HepG2 (cell line): ENCODE data around the gene ZNF669. TPM values are rescaled to one million over a fixed set of nuclear protein-coding genes. Genes with fewer than 3 reads are reported as not detected.
A peak's percentile ranks its signal among the peaks of the same experiment; 100 is the strongest.

Source experiments
- ATAC-seq: fragments of 200-7000 bp; cut with Tn5 transposase; 3 replicates; pipeline ENCODE4 v1.9.1; 2020; ENCODE audit warnings: mild to moderate bottlenecking, moderate library complexity
- BruUV-seq: library from RNA; stranded (reverse); fragments of 400-500 nt; replicated peaks from 2 replicates; lab custom pipeline; 2021; lab: Mats Ljungman, UMichigan
- CTCF ChIA-PET: fragments of 300-600 bp; formaldehyde crosslinking; extraction: SDS; loops from one replicate; lab custom pipeline; 2021; ENCODE audit warnings: low total read pairs, inconsistent platforms, low intra/inter-chr PET ratio; lab: Yijun Ruan, JAX
- POLR2A ChIA-PET: fragments of 350-600 bp; sonication (Branson Sonifier 250); formaldehyde crosslinking; loops from one replicate; lab custom pipeline; 2020; ENCODE audit warnings: antibody characterized with exemption, inconsistent platforms; lab: Yijun Ruan, JAX
- DNase-seq: peaks from one replicate; pipeline ENCODE4 v3.0.0-alpha.2; 2015; ENCODE audit warnings: low spot score
- FAIRE-seq: peaks from 3 replicates; lab custom pipeline; 2011; peaks lifted over from hg19 to GRCh38; lab: Jason Lieb, UNC
- H2AFZ ChIP-seq: one replicate; pipeline ENCODE4 v1.6.1; 2011; ENCODE audit warnings: low read length, inconsistent platforms
- H3K27ac ChIP-seq: fragments of 300-600 bp; 3 replicates; pipeline ENCODE4 v1.8.0; 2011; ENCODE audit warnings: mixed run types, mild to moderate bottlenecking, mixed read lengths, low read length, inconsistent platforms; ENCODE audit not compliant: insufficient read depth; ENCODE audit errors: extremely low read length
- H3K27me3 ChIP-seq, 2 experiments: fragments of 200-600 bp in 1 of 2; 2 replicates in 1 of 2; 3 replicates in 1 of 2; pipeline versions ENCODE4 v1.6.0 to v1.8.0; 2011; ENCODE audit warnings: low read length in 2 of 2, mild to moderate bottlenecking in 2 of 2, moderate library complexity in 2 of 2, inconsistent platforms in 1 of 2; ENCODE audit not compliant: insufficient read depth in 2 of 2, control insufficient read depth in 1 of 2
- H3K36me3 ChIP-seq, 2 experiments: fragments of 200-600 bp in 1 of 2; replicated peaks in 1 of 2; 2 replicates in 1 of 2; 3 replicates in 1 of 2; pipeline versions ENCODE4 v1.5.1 to v1.8.0; 2011; ENCODE audit warnings: low read length in 2 of 2, inconsistent platforms in 1 of 2; ENCODE audit not compliant: insufficient read depth in 2 of 2, control insufficient read depth in 1 of 2
- H3K4me1 ChIP-seq: 2 replicates; pipeline ENCODE4 v1.5.1; 2012; ENCODE audit warnings: low read length, inconsistent platforms; ENCODE audit not compliant: insufficient read depth
- H3K4me2 ChIP-seq: 2 replicates; pipeline ENCODE4 v1.6.0; 2011; ENCODE audit warnings: low read depth, low read length, inconsistent platforms
- H3K4me3 ChIP-seq, 3 experiments: fragments of 200-600 bp in 1 of 3; sonication (generic), shearing (Covaris generic) in 1 of 3; replicated peaks in 1 of 3; 2 replicates each; pipeline ENCODE4 v1.5.1; 2011 to 2016; ENCODE audit warnings: low read length in 3 of 3, inconsistent platforms in 2 of 3, low read depth in 2 of 3, mild to moderate bottlenecking in 2 of 3, control low read depth in 1 of 3, mixed read lengths in 1 of 3; ENCODE audit not compliant: insufficient read depth in 1 of 3
- H3K79me2 ChIP-seq: one replicate; pipeline ENCODE4 v1.6.1; 2011; ENCODE audit warnings: low read length, inconsistent platforms; ENCODE audit not compliant: insufficient read depth
- H3K9ac ChIP-seq: 2 replicates; pipeline ENCODE4 v1.6.0; 2011; ENCODE audit warnings: mild to moderate bottlenecking, low read depth, low read length, inconsistent platforms; ENCODE audit not compliant: insufficient read depth
- H3K9me3 ChIP-seq: 2 replicates; pipeline ENCODE4 v1.5.1; 2012; ENCODE audit warnings: mild to moderate bottlenecking, low read length
- H4K20me1 ChIP-seq: 2 replicates; pipeline ENCODE4 v1.6.0; 2011; ENCODE audit warnings: inconsistent platforms, mild to moderate bottlenecking, low read length, moderate library complexity; ENCODE audit not compliant: insufficient read depth
- GATA4 ChIP-seq: sonication (generic); IDR thresholded peaks from 2 replicates; pipeline ENCODE4 v1.6.1; 2016; ENCODE audit warnings: antibody characterized with exemption, low read depth, borderline replicate concordance
- MBNL3 ChIP-seq: fragments of 250-450 bp; sonication (Bioruptor Pico); conservative IDR thresholded peaks from 2 replicates; pipeline ENCODE4 v1.8.0; 2022; ENCODE audit warnings: mild to moderate bottlenecking, inconsistent platforms
- MYC ChIP-seq: sonication (generic); formaldehyde crosslinking; IDR thresholded peaks from 2 replicates; pipeline ENCODE4 v1.9.0; 2021; ENCODE audit warnings: missing genetic modification reagents, borderline replicate concordance
- RFX1 ChIP-seq: fragments of 450-650 bp; IDR thresholded peaks from 2 replicates; pipeline ENCODE4 v1.6.1; 2017
- SALL1 ChIP-seq: sonication (generic); formaldehyde crosslinking; IDR thresholded peaks from 2 replicates; pipeline ENCODE4 v1.8.0; 2022; ENCODE audit warnings: mild to moderate bottlenecking, missing genetic modification reagents
- SMYD3 ChIP-seq: sonication (generic); formaldehyde crosslinking; IDR thresholded peaks from 2 replicates; pipeline ENCODE4 v1.8.1; 2023; ENCODE audit warnings: mild to moderate bottlenecking, missing genetic modification reagents
- ZMAT3 ChIP-seq: sonication (generic); formaldehyde crosslinking; conservative IDR thresholded peaks from 2 replicates; pipeline ENCODE4 v1.7.0; 2021; ENCODE audit warnings: missing genetic modification reagents
- ZNF431 ChIP-seq: sonication (generic); formaldehyde crosslinking; IDR thresholded peaks from 2 replicates; pipeline ENCODE4 v1.9.0; 2022; ENCODE audit warnings: missing genetic modification reagents, low read depth, mild to moderate bottlenecking, borderline replicate concordance
- ZNF44 ChIP-seq: sonication (generic); formaldehyde crosslinking; IDR thresholded peaks from 2 replicates; pipeline ENCODE4 v1.5.1; 2020; ENCODE audit warnings: mild to moderate bottlenecking, missing genetic modification reagents
- ZNF607 ChIP-seq: sonication (generic); formaldehyde crosslinking; IDR thresholded peaks from 2 replicates; pipeline ENCODE4 v1.5.1; 2020; ENCODE audit warnings: missing genetic modification reagents, mild to moderate bottlenecking, borderline replicate concordance
- ZNF841 ChIP-seq: sonication (generic); formaldehyde crosslinking; IDR thresholded peaks from 2 replicates; pipeline ENCODE4 v1.8.1; 2023; ENCODE audit warnings: missing genetic modification reagents, borderline replicate concordance
- ZSCAN30 ChIP-seq: sonication (generic); formaldehyde crosslinking; IDR thresholded peaks from 2 replicates; pipeline ENCODE4 v1.5.0; 2020; ENCODE audit warnings: mild to moderate bottlenecking, missing genetic modification reagents
- WGBS: methylation state at CpG from one replicate; pipeline ENCODE4 v1.1.6; 2017; ENCODE audit warnings: low lambda C conversion rate; 5-methylcytosine and 5-hydroxymethylcytosine counted together
- in situ Hi-C: cut with HindIII; loops from 2 replicates; pipeline ENCODE4 v1.10.0; 2017; ENCODE audit warnings: low pct_unique_long_range_greater_than_20kb; ENCODE audit not compliant: extremely low pct_ligation_motif_present
- intact Hi-C: fragments of 100-400 bp; cut with micrococcal nuclease; formaldehyde crosslinking; loops from one replicate; pipeline ENCODE4 v1.10.0; 2022; ENCODE audit not compliant: unreplicated experiment
- polyA plus RNA-seq, 8 experiments: library from polyadenylated mRNA; depleted of rRNA in 3 of 8; stranded (reverse) in 7 of 8; unstranded in 1 of 8; fragments of >200 nt; fragmentation: Illumina TruSeq in 4 of 8; extraction: Trizol in 4 of 8; gene quantifications; 2 replicates each; pipeline versions ENCODE4 v1.2.1 to v1.2.3, GENCODE V29; 2011 to 2016; ENCODE audit warnings: low read depth in 4 of 8, missing spikeins in 1 of 8, mixed read lengths in 1 of 8; ENCODE audit not compliant: insufficient read depth in 1 of 8
- total RNA-seq, 5 experiments: library from RNA; depleted of rRNA; stranded (reverse); fragments of >200 nt; fragmentation: Illumina TruSeq; extraction: Trizol; gene quantifications; 2 replicates each; pipeline ENCODE4 v1.2.3, GENCODE V29; 2016; ENCODE audit warnings: low read depth in 1 of 5
- TF ChIP-seq, protein P1 (sequence below): sonication (generic); formaldehyde crosslinking; IDR thresholded peaks from 2 replicates; pipeline ENCODE4 v1.4.0; 2020; ENCODE audit warnings: missing genetic modification reagents, mild to moderate bottlenecking, borderline replicate concordance
- TF ChIP-seq, protein P2 (sequence below): sonication (generic); formaldehyde crosslinking; IDR thresholded peaks from 2 replicates; pipeline ENCODE4 v1.8.1; 2023; ENCODE audit warnings: missing genetic modification reagents, inconsistent platforms, borderline replicate concordance
- TF ChIP-seq, protein P3 (sequence below): sonication (generic); formaldehyde crosslinking; IDR thresholded peaks from 2 replicates; pipeline ENCODE4 v1.4.0; 2020; ENCODE audit warnings: missing genetic modification reagents

ZNF669 gene
- total and polyA plus RNA-seq, 2 of the 13 experiments (the other 11 are each of a cell fraction or from before 2014, with no cell fraction given) = 3.1 to 14.6 TPM

GRCh38 chr1:247112479-247112781, 8.3 kb upstream of the ZNF669 start (continued):
- TF ChIP-seq, protein P1, sequence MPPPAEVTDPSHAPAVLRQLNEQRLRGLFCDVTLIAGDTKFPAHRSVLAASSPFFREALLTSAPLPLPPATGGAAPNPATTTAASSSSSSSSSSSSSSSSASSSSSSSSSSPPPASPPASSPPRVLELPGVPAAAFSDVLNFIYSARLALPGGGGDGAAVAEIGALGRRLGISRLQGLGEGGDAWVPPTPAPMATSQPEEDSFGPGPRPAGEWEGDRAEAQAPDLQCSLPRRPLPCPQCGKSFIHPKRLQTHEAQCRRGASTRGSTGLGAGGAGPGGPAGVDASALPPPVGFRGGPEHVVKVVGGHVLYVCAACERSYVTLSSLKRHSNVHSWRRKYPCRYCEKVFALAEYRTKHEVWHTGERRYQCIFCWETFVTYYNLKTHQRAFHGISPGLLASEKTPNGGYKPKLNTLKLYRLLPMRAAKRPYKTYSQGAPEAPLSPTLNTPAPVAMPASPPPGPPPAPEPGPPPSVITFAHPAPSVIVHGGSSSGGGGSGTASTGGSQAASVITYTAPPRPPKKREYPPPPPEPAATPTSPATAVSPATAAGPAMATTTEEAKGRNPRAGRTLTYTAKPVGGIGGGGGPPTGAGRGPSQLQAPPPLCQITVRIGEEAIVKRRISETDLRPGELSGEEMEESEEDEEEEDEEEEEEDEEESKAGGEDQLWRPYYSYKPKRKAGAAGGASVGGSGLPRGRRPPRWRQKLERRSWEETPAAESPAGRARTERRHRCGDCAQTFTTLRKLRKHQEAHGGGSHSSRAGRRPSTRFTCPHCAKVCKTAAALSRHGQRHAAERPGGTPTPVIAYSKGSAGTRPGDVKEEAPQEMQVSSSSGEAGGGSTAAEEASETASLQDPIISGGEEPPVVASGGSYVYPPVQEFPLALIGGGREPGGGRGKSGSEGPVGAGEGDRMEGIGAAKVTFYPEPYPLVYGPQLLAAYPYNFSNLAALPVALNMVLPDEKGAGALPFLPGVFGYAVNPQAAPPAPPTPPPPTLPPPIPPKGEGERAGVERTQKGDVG (CRISPR knock-in tag) = no peak
- no peak for TF ChIP-seq RFX1

DNA sequence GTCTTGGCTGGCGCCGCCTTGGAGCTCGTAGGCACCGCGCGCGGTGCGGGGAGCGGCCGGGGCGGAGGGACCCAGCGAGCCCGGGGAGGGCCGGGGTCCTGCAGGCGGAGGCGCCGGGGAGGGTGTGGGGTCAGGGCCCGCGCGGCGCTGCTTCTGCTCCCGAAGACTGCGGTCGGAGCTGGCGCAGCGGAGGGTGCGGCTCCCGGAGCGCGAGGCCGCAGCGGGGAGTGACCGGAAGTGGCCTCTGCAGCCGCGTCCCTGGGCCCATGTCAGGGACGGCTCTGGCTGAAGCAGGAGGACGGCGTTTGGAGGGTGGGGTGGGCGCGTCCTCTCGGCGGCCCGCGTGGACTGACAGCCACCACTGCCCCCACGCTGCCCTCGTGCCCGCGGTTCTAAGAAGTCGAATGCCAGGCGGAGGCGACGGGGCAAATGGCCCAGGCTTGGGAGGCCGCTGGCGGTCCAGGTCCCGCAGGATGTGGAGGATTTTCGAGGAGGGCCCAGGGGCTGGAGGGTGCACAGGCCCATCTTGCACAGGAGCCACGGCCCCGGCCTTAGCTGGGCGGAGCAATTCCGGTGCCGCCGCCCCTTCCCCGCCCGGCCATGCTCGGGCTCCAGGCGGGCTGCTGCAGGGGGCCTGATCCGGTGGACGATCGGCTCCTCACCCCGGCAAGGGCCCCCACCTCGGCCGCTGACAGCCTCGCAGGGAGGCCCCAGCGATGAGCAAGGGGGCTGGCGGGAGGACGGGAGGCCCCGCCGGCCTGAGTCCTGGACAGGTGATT, 7.7 kb upstream of the ZNF669 start:
- intact Hi-C loops (loop anchor here (5.0 to 10.0 kb wide), 4 partner anchors 105 to 220 kb away; partner anchors contain the start of genes AHCTF1, ZNF496 and ZNF695), in situ Hi-C loops (no loop called here)
- FAIRE-seq (no peak), DNase-seq (peak; percentile 31), ATAC-seq (peak; percentile 74)
- H3K4me3 ChIP-seq = peak overlapping the region; percentile 71 to 82 (median 77)
- H3K79me2 ChIP-seq = peaks cover 4% of the 10 kb centered on the region
- peak overlapping the region; percentile 85 for H3K27ac ChIP-seq
- no peaks in the 10 kb centered on the region for H3K27me3 ChIP-seq
- no peak overlapping the region for H2AFZ ChIP-seq
- H3K9me3 ChIP-seq = no peaks in the 10 kb centered on the region
- peak overlapping the region; percentile 79 for H3K9ac ChIP-seq
- peak overlapping the region; percentile 83 for H3K4me2 ChIP-seq
- 6% methylated on average over 19 of the region's 78 CpGs for WGBS
- ChIA-PET POLR2A (interaction anchor here (1.0 to 1.3 kb wide), 3 partner anchors 8 to 33 kb away, joined by 3 to 4 read pairs (median 3); partner anchors contain the start of genes ZNF669 and ZNF670), CTCF (no interaction called here)
- no peaks in the 10 kb centered on the region for H3K36me3 ChIP-seq
- BruUV-seq = TSS peak; percentile 61
- no peaks in the 10 kb centered on the region for H4K20me1 ChIP-seq
- H3K4me1 ChIP-seq = peaks cover 46% of the 10 kb centered on the region
- TF ChIP-seq ZMAT3 (CRISPR knock-in tag) (peak; percentile 76; the same call in 1 of the 2 replicates), MBNL3 (CRISPR knock-in tag) (no peak), GATA4 (0 out of 2 replicates have a peak, but pooled peaks have one; percentile 18), ZNF431 (CRISPR knock-in tag) (peak; percentile 64; the same call in 1 of the 2 replicates), SALL1 (peak; percentile 62; the same call in 1 of the 2 replicates), ZNF607 (CRISPR knock-in tag) (peak; percentile 57; the same call in 1 of the 2 replicates), ZSCAN30 (no peak), SMYD3 (CRISPR knock-in tag) (0 out of 2 replicates have a peak, but pooled peaks have one; percentile 30), ZNF44 (CRISPR knock-in tag) (0 out of 2 replicates have a peak, but pooled peaks have one; percentile 32), ZNF841 (CRISPR knock-in tag) (no peak), MYC (CRISPR knock-in tag) (peak; percentile 77)
- TF ChIP-seq, protein P2, sequence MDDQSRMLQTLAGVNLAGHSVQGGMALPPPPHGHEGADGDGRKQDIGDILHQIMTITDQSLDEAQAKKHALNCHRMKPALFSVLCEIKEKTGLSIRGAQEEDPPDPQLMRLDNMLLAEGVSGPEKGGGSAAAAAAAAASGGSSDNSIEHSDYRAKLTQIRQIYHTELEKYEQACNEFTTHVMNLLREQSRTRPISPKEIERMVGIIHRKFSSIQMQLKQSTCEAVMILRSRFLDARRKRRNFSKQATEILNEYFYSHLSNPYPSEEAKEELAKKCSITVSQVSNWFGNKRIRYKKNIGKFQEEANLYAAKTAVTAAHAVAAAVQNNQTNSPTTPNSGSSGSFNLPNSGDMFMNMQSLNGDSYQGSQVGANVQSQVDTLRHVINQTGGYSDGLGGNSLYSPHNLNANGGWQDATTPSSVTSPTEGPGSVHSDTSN (CRISPR knock-in tag) = 0 out of 2 replicates have a peak, but pooled peaks have one; percentile 7
- TF ChIP-seq, protein P3, sequence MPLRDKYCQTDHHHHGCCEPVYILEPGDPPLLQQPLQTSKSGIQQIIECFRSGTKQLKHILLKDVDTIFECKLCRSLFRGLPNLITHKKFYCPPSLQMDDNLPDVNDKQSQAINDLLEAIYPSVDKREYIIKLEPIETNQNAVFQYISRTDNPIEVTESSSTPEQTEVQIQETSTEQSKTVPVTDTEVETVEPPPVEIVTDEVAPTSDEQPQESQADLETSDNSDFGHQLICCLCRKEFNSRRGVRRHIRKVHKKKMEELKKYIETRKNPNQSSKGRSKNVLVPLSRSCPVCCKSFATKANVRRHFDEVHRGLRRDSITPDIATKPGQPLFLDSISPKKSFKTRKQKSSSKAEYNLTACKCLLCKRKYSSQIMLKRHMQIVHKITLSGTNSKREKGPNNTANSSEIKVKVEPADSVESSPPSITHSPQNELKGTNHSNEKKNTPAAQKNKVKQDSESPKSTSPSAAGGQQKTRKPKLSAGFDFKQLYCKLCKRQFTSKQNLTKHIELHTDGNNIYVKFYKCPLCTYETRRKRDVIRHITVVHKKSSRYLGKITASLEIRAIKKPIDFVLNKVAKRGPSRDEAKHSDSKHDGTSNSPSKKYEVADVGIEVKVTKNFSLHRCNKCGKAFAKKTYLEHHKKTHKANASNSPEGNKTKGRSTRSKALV (CRISPR knock-in tag) = 0 out of 2 replicates have a peak, but pooled peaks have one; percentile 1
